ENCODE results near the gene MPP1.

Gene MPP1

GRCh38 chrX:154730253-154730891 is 74.9 kb downstream of the MPP1 start:
- no peak for DNase-seq

DNA sequence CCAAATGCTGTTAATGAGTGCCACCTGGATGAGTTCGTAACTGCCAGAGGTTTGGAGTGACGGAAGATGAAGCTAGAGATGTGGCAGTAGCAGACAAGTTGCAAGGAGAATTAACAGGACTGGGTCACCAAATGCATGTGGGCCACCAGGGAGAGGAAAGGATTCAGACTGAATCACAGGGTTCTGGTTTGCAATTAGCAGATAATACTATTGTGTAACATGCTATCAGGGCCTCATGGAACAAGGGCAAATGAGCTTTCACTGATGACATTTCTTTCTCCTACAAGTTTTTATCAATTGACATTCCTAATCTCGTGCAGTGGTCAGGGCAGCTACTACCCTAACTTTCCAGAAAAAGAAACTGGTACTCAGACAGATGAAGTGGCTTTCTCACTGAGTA is 75.8 kb downstream of the MPP1 start:
- no peak for DNase-seq

Measured in stimulated activated CD8-positive, alpha-beta memory T cell treated with anti-CD3 and anti-CD28 coated beads, Interleukin-4, amount 100 ng/mL, for 48 hours (primary cell).